Globus pallidus (tissue), 1 donor: ENCODE results near the gene FANCE.

Source experiments
- DNase-seq: peaks from one replicate; pipeline ENCODE4 v3.0.0-alpha.2; 2015; ENCODE audit warnings: low spot score

The FANCE gene

DNA sequence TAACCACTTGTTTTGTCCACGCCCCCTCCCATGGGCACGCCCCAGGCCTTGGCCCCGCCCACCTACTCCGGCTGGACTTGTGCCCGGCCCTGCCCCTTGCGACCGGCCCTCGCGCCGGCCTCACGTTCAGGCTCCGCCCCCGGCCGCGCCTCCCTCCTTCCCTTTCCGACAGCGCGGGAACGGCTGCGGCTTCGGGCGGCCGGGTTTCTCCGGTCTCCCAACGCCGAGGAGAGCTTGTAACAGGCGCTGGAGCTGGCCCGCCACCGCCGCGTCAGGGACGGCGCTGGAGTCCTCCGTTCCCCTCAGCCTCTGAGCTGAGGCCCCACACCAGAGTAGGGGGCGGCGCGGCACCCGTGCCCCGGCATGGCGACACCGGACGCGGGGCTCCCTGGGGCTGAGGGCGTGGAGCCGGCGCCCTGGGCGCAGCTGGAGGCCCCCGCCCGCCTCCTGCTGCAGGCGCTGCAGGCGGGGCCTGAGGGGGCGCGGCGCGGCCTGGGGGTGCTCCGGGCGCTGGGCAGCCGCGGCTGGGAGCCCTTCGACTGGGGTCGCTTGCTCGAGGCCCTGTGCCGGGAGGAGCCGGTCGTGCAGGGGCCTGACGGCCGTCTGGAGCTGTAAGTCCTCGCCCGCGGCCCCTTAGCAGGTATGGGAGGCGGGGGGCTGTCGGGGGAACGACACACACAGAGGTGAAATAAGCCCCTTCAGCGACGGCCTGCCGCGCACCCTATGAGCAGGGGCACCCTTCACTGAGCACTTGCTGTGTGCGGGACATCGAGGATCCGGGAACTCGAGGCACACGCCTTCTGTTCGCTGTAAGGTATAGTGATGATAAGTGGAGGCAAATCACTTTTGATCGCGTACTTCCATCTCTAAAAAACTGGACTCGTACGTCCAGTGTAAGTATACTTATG lies at the start of gene FANCE:
FANCE (plus strand) TSS at position 156 of the 908 bp plus-strand sequence; CDS start at position 364, 208 bp downstream.
- peak; percentile 86 for DNase-seq

GRCh38 chr6:35402856-35403191 lies 49.3 kb upstream of the FANCE start:
- no peak for DNase-seq

DNA sequence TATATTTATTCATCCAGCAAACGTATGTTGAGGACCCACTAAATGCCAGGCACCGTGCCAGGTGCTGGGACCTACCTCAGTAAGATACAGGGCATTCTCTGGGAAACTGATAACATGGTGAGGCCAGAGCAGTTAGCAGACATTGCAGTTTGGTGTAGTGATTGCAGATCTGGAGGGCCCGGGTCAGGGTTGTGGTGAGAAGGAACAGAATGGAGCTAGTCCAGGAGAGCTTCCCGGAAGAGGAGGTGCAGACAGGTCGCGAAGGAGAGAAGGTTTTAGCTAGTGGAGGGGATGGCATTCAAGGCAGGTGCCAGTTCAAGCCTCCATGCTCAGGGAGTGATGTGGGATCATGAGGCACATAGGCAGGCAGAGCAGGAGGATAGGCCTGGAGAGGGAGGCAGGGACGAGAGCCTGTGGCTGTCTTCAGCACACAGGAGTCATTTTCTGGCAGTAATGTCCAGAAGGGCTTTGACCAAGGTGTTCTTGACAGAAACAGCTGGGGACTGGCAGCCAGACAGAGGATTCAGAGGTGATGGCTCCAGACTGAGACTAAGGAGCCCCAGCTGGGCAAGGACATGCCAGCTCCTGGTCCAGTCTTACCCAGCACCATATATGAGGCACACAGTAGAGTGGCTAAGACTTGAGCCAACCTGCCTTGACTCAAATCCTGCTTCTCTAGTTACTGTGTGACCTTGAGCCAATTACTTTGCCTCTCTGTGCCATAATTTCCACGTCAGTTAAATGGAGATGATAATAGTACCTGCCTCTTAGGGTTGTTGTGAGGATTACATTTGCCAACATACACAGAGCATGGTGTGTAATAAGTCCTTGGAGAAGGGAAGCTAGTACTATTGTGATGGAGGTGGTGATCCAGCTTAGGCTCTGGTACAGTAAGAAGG lies 48.3 kb upstream of the FANCE start:
- DNase-seq, result no peak

GRCh38 chr6:35406711-35407485 lies 45.2 kb upstream of the FANCE start:
- DNase-seq, result no peak

DNA sequence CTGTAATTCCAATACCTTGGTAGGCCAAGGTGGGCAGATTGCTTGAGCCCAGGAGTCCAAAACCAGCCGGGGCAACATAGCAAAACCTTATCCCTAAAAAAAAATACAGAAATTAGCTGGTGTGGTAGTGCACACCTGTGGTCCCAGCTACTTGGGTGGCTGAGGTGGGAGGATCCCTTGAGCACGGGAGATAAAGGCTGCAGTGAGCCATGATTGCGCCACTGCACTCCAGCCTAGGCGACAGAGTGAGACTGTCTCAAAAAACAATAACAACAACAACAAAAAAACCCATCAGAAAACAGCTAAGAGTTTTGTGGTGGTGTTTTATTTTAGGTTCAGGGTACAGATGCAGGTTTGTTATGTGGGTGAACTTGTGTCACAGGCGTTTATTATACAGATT lies 42.9 kb upstream of the FANCE start:
- DNase-seq, result no peak

DNA sequence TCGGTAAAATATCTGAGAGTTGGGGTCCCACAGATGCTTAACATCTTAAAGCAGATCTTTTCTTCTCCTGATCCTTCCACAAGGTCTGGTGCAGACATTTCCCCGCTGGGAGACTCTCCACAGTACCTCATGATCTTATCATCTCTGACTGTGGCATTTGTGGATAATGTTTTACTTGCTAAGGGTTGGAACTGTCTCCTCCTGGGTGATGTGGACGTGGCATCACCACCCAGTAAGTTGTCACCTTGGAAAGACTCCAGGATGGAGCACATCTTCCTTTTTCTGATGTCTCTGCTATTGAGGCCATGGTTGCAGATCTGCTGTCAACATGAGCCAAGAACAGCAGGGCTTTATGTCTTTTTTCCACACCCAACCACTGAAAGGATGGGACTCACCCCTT lies 42.0 kb upstream of the FANCE start:
- DNase-seq, result no peak

DNA sequence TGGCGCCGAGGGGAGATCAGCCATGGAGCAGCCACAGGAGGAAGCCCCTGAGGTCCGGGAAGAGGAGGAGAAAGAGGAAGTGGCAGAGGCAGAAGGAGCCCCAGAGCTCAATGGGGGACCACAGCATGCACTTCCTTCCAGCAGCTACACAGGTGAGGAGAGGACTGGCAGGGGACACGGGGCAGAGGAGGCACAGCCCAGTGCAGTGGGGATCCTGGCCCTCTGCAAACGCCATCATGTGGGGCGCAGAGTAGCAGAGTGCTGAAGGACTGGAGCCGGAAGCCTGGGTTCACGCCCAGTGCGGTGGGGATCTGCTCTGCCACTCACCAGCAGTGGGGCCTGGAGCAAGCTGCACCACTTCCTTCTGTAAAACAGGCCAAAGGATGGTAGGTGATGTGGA lies 41.1 kb upstream of the FANCE start:
- DNase-seq, result no peak

DNA sequence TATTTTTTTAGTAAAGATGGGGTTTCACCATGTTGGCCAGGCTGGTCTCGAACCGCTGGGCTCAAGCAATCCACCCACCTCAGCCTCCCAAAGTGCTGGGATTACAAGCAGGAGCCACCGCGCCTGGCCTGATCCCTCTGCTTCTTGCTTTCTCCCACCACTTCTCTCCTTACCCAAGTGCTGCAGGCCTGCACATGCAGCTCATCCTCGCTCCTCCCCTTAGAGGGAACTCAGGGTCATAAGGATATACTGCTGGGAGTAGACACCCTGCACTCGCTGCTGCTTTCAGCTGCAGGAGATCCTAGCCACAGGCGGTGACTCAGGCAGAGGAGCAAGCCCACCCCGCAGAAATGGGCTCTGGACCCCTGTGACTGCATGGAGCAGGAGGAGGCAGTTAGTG lies 40.0 kb upstream of the FANCE start:
- no peak for DNase-seq

DNA sequence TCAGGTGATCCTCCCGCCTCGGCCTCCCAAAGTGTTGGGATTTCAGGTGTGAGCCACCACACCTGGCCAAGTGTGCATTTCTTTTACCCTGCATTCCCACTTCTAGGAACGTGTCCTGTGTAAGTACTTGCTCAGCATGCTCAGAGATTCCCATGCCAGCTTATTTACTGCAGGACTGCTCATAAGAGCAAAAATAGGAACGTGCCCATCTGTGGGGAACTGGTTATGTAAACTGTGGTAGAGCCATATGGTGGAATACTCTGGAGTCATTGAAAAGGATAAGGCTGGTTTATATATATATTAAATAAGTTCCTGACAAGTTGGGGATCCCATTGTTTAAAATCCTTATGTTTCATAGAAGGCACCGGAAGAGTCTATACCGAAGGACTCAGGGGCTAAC lies 38.2 kb upstream of the FANCE start:
- DNase-seq, result no peak

DNA sequence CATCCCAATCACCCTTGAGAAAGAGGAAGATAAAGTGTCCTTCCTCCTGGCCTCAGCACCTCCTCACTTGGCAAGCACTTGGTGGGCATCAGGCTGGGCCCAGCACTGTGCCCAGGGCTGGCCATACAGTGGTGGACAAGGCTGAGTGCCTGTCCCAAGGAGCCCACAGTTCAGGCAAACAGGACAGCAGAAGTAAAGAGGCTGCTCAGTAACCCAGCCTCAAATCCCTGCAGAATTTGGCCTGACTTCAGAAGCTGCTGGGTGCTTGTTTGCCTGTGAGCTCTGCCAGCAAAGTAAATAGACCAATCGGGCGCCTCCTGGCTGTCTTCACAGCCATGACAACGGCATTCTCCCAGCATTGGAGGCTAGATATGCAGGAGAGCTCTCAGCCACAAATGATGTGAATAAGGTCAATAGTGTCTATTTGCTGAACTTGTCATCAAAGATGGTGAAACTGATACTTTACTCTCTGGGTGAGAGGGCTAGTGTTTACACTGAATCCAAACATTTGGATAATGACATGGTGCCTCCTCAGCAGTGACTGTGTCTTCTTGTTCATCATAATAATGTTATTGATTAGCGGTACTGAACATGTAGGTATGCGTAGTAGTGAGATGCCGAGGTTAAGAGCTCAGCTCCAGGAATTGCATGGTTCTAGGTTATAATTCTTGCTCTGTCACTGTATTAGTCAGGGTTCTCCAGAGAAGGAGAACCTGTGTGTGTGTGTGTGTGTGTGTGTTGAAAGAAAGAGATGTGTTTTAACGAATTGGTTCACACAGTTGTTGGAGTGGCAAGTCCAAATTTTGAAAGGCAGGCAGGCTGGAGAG lies 36.9 kb upstream of the FANCE start:
- DNase-seq, result peak; percentile 94

GRCh38 chr6:35417979-35418661 lies 34.0 kb upstream of the FANCE start:
- DNase-seq, result peak; percentile 74

DNA sequence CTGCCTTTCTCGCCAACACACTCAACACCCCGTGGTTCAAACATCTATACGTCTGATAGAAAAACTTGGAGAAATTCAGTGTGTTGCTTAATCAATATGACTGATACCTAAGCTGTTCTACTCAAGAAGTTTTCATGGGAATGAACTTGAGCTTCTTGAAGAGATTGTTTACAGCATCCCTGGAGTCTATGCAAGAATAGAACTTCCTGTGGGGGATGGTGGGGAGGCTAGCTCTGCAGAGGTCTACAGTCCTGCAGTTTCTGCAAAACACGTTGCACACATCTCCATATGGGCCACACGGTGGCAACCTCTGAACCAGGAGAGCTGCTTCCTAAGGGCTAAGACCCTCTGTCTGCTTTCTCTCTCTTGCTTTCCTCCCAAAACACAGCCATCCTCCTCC lies 32.7 kb upstream of the FANCE start:
- DNase-seq, result no peak

GRCh38 chr6:35419961-35420360 lies 32.2 kb upstream of the FANCE start:
- DNase-seq, result no peak

GRCh38 chr6:35425284-35425683 lies 26.9 kb upstream of the FANCE start:
- DNase-seq, result no peak

DNA sequence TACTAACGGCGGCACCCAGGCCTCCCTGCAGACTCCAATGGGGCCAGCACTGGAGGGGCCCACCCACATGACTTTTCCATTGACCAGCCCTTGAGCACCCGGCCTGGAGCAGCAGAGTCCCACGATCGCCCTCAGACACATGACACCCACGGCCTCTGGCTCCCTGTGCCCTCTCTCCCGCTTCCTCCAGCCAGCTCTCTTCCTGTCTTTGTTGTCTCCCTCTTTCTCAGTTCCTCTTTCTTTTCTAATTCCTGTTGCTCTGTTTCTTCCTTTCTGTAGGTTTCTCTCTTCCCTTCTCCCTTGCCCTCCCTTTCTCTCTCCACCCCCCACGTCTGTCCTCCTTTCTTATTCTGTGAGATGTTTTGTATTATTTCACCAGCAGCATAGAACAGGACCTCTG lies 26.1 kb upstream of the FANCE start:
- no peak for DNase-seq

DNA sequence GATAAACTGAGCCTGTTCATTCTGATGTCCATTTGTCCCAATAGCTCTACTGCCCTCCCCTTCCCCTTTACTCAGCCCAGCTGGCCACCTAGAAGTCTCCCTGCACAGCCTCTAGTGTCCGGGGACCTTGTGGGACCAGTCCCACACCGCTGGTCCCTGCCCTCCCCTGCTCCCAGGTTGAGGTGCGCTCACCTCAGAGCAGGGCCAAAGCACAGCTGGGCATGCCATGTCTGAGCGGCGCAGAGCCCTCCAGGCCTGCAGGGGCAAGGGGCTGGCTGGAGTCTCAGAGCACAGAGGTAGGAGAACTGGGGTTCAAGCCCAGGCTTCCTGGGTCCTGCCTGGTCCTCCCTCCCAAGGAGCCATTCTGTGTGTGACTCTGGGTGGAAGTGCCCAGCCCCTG lies 24.7 kb upstream of the FANCE start:
- no peak for DNase-seq

- DNase-seq, result no peak
Observed at GRCh38 chr6:35427851-35428321, 24.3 kb upstream of the FANCE start.

DNA sequence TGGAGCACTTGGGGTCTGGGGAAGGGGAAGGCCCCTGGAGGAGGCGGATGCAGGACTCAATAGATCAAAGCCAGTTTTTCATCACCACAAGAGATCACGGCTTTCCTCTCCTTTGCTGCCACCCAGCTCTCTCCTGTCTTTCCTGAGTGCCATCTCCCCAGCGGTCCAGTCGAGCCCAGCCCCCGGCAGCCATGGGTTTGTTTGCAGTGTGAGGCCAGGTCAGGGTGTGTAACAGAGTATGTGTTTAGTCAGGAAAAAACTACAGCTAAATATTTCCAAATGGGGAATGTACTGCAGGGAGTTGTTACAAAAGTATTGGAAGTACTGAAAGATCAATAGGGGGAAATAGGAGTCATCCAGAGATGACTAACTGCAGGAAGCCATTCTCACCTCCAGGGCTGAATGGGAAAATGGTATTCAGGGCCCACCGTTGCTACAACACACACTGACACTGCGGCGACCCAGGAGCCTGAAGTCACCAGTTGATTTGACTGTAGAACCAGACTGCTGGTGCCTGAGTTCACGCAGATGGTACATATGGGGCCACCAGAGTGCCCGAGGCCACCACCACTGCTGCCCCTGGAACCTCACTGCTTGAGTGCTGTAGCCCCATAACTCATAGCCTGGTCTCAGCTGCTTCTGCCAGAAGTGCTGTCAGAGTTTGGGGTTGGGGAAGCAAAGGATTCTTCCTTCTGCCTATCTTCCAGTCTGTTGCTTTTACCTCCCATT lies 23.6 kb upstream of the FANCE start:
- DNase-seq, result no peak

- DNase-seq, result no peak
Observed at GRCh38 chr6:35429463-35429862, 22.7 kb upstream of the FANCE start.

DNA sequence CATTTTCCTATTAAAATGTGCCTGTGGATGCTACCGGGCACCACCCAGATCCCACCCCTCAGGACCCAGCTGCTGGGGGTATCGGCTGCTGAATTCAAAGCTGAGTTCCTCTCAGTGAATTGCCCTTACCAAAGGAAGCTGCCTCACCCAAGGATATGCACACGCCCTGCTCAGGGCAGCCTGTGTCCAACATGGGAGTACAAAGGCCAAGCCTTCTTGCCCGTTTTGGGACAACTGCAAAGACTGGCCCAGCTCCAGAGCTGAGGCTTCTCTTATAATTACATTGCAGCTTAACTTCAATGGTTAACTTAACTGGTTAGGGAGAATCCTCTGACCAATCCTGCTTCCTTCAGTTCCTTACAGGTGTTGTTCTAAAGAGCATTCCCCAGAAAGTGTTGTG lies 19.8 kb upstream of the FANCE start:
- no peak for DNase-seq
